HG03558 (cell line): Measurements from ENCODE around the gene PTCH2.

Source experiments
- ATAC-seq: cut with Tn5 transposase; IDR thresholded peaks from one replicate; pipeline ENCODE4 v1.9.1; 2021; ENCODE audit warnings: moderate number of reproducible peaks; ENCODE audit not compliant: unreplicated experiment; ENCODE audit errors: extremely low read depth

Gene PTCH2

GRCh38 chr1:44842862-44843655, at the start of gene PTCH2:
Gene PTCH2, minus strand, starts transcription at chr1:44843253. Its CDS starts 321 bp downstream, at chr1:44842932.
- no peak for ATAC-seq

DNA sequence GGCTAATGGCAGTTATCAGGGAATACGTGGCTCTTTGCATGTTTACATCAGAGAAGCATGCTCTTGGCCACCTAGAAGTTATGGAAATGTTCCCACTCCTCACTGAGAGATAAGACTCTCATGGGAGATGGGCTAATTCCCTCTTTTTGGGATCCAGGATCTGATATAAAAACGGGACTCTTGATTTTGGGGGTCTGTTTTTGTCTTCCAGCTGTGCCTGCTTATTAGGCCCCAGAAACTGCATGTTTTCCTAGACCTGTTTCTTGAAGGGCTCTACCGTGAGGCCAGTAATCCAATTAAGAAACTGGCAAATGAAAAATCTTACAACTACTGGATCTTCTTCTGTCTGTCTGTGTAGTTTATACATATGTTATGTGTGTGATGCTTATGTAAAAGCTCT, 47.0 kb upstream of the PTCH2 start:
- ATAC-seq: no peak

GRCh38 chr1:44885406-44885805, 42.4 kb upstream of the PTCH2 start:
- ATAC-seq: no peak

- no peak for ATAC-seq
Measured at GRCh38 chr1:44884746-44885145, 41.7 kb upstream of the PTCH2 start.

DNA sequence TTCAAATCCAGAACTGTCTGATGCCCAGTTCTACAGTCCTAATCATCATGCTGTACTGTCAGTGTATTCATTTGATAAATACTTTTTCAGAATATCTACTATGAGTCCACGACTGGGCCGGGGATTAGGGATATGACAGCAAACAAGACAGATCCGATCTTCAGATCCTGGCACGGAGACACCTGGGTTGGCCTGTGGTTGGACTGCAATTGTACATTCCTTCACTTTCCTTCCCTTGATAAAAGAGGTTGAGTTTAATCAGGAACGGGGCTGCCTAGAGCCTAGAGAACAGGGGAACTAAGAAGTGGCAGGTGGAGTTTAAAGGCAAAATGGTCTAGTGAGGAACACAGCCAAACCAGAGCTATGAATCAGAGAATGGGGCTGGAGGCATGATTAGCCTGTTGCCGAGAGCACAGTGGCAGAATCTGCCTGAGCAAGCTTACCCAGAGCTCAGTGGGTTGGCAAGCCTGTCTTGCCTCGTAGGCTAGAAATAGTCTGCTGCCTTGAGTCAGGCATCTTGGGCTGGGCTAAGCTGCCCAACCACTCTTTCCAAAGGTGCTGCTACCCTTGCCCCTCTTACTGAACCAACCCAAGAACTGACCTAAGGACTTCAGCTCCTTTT, 38.1 kb upstream of the PTCH2 start:
- ATAC-seq: no peak

DNA sequence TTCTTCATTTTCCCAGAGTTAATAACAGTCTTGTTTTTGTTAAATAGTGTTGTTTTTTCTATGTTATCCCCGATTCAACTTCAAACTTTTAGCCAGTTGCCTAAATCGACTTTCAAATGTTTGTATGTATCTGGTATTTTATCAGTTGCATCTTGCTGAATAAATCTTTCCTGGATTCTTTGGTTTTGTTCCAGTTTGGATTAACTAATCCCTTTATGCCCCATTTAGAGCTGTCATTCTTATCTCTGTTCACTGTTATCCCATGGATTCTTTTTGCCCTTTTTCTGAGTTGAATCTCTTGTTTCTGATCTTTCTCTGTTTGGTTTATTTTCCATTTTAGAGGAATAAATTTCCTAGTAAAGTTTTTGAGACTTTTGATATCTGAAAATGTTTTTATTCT, 31.1 kb upstream of the PTCH2 start:
- no peak for ATAC-seq

- no peak for ATAC-seq
Measured at GRCh38 chr1:44870096-44870495, 27.0 kb upstream of the PTCH2 start.

DNA sequence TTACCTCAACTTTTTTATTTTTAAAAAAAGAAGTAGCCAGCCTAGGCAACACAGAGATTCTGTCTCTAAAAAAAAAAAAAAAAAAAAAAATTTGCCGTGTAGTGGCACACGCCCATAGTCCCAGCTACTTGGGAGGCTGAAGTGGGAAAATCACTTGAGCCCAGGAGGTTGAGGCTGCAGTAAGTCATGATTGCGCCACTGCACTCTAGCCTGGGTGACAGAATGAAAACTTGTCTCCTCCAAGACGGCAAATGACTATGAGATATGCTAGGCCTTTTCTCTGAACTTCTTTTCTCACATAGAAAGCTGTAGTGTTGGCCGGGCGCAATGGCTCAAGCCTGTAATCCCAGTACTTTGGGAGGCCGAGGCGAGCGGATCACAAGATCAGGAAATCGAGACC, 24.7 kb upstream of the PTCH2 start:
- ATAC-seq: no peak

DNA sequence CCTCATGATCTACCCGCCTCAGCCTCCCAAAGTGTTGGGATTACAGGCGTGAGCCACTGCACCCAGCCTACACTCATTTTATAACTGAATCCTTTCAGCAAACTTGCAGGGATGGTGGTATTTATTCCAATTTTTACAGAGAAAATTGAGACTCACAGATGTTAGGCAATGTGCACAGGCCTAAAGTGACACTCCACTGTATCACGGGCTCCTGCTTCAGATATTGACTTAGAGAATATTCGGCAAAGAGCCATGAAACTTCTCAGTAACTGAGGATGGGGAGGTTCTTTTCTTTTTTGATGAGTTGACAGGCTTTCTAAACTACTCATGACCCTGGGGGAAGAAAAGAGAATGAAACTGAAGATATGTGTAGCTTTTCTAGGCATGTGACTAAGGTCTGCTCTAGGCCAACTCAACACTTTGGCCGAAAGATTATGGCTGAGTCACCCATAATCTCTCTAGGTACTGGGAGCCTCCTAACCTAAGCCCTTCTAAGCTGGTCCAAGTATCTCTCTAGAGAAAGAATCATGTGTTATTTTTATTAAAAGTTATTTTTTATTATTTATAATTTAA, 19.9 kb upstream of the PTCH2 start:
- no peak for ATAC-seq

- no peak for ATAC-seq
Measured at GRCh38 chr1:44860891-44861425, 17.9 kb upstream of the PTCH2 start.

- no peak for ATAC-seq
Measured at GRCh38 chr1:44860331-44860730, 17.3 kb upstream of the PTCH2 start.

GRCh38 chr1:44857446-44857845, 14.4 kb upstream of the PTCH2 start:
- no peak for ATAC-seq

DNA sequence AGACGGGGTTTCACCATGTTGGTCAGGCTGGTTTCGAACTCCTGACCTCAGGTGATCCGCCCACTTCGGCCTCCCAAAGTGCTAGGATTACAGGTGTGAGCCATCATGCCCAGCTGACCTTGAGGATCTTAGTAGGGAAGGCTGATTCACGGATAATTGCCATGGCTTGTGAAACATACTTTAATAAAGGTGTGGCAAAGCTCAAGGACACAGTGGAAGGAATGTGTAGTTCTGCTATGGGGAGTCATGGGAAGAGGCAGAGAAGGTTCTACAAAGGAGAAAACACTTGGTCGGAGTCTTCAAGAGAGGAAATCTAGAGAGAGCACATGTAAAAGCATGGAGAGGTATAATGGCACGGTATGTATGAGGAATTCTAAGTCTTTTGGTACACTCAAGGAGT, 12.7 kb upstream of the PTCH2 start:
- ATAC-seq: no peak

DNA sequence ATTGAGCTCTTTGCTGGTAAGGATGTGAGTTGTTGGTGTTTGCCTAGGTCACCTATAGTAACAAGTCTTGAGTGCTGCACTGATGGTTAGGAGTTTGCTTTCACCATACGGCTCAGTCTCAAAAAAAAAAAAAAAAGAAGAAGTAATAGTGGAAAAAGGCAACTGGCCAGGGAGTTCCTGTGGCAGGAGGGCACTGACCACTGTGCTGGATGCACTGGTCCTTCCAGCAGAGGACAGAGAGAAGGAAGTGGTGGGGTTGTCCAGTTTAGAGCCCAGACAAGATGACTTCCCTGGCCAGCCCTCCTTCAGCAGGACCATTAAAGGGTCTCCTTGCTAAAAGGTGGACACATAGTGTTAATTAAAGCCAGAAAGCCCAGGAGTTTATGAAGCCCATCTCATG, 11.9 kb upstream of the PTCH2 start:
- no peak for ATAC-seq

DNA sequence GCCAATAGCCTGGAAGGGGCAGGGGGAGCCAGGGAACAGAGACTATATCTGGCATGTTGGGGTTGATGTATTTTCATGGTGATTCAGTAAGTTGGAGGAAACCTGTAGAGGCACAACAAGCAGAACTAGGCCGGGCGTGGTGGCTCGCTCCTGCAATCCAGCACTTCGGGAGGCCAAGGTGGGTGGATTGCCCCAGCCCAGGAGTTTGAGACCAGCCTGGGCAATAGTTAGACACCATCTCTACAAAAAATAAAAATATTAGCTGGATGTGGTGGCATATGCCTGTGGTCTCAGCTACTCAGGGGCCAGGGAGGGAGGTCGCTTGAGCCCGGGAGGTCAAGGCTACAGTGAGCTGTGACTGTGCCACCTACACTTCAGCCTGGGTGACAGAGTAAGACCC, 10.1 kb upstream of the PTCH2 start:
- ATAC-seq: no peak

GRCh38 chr1:44851308-44851707, 8.3 kb upstream of the PTCH2 start:
- ATAC-seq: no peak

DNA sequence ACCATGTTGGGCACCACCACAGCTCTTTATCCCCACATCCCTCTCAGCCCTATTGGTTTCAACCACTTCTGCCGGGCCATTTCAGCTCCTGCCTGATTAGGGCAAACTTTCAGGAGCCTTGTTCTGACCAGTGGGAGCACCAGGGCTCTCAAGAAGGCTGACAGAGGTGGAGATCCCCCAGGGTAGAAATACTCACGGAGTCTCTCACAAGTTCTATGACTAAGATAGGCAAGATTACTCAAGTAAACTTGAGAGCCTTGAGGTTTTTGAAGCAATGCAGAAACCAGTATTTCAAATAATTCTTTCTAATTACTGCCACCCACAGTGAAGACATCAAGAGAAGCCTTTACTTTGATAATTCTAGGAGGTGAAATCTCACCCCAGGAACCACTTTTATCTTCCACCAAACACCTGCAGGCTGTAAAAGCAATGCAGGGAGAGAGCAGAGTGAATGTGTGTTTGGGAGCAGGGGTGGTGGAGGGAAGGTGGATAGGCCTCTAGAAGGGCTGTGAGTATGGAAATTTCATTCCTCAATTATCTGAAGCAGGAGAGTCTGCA, 6.6 kb upstream of the PTCH2 start:
- ATAC-seq: no peak

DNA sequence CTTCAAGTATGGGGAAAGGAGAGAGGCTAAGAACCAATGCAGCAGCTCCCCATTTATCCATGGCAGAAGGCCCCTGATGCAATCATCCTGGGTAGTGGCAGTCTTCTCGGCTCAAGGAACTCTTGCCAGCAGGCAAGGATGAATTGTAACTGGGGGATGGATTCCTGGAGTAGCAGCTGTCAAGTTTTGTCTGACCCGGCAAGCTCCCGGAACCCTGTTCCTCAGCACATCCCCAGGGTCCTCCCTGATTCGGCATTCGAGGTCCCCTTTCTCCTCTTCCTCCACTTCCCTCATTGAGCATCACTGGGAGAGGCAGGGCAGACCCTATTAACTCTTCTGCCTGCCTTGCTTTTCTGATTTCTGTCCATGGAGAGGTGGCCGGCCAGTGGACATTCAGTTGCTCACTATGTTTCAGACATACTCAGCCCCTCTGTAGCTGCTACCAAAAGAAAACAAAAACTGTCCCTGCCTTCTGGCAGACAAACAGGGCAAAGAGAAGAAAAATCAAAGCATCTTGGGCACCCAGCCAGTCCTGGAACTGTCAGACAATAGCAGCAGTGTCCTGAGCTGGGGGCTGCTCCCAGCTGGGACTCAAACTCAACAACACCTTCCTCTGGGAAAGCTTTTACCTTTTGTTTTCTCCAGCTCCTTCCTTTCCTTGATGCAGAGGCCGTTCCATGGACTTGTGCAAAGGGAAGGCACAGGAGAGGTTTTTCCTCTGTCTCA, 5.6 kb upstream of the PTCH2 start:
- no peak for ATAC-seq

GRCh38 chr1:44847845-44848244, 4.8 kb upstream of the PTCH2 start:
- ATAC-seq: no peak

- no peak for ATAC-seq
Measured at GRCh38 chr1:44846985-44847384, 3.9 kb upstream of the PTCH2 start.

DNA sequence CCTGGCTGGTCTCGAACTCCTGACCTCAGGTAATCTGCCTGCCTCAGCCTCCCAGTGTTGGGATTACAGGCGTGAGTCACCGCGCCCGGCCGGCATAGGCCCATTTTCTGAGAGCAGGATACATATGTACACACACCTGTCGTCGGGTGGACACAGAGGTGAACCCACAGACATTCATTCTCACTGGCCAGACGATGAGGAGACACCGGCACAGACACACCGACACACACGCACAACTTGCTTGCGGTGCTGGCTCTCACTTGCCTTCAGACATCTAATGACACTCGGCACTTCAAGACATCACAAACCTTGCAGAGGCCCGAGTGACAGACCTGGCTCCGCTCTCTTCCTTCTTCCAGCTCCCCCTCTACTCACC, 579 bp downstream of the PTCH2 start:
- no peak for ATAC-seq
